ENCODE results near the gene RALGPS1. TPM values are rescaled to one million over a fixed set of nuclear protein-coding genes. Genes with fewer than 3 reads are reported as not detected.

The RALGPS1 gene
- total and polyA plus RNA-seq, 10 donors, result 2.5 to 27.3 (median 14.1) TPM

DNA sequence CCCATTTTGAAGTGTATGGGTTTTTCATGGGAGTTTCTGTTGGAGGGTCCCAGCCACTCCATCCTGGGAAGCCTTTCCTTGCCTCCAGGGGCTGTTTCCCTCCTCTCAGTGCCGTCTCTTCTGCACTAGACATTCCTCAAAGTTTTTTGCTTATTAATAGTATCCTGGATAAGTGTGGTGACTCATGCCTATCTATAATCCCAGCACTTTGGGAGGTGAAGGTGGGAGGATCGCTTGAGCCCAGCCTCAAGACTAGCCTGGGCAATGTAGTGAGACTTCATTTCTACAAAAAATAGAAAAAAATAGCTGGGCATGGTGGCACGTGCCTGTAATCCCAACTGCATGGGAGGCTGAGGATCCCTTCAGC lies 43.1 kb downstream of the RALGPS1 start:
- intact Hi-C loops (cut with DNase I; ENCODE audit: low total_unique reads), result no loop called here
- peaks cover 0 to 3% (median 0%) of the 10 kb centered on the region in 6 donors for H3K4me1 ChIP-seq
- WGBS, 5 donors, result 82 to 89% (median 87%) methylated on average over 3 of the region's 3 CpGs
- peaks cover 0 to 6% (median 2%) of the 10 kb centered on the region in 6 donors for H3K36me3 ChIP-seq
- H3K27ac ChIP-seq, result no peak overlapping the region
- TF ChIP-seq POLR2AphosphoS5 (IDR thresholded peaks at IDR 0.05) (no peak), POLR2A (IDR thresholded peaks at IDR 0.05) (no peak)
- TF ChIP-seq, protein P1, sequence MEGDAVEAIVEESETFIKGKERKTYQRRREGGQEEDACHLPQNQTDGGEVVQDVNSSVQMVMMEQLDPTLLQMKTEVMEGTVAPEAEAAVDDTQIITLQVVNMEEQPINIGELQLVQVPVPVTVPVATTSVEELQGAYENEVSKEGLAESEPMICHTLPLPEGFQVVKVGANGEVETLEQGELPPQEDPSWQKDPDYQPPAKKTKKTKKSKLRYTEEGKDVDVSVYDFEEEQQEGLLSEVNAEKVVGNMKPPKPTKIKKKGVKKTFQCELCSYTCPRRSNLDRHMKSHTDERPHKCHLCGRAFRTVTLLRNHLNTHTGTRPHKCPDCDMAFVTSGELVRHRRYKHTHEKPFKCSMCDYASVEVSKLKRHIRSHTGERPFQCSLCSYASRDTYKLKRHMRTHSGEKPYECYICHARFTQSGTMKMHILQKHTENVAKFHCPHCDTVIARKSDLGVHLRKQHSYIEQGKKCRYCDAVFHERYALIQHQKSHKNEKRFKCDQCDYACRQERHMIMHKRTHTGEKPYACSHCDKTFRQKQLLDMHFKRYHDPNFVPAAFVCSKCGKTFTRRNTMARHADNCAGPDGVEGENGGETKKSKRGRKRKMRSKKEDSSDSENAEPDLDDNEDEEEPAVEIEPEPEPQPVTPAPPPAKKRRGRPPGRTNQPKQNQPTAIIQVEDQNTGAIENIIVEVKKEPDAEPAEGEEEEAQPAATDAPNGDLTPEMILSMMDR (IDR thresholded peaks at IDR 0.05 in 8 of 11, conservative IDR thresholded peaks at IDR 0.05 in 3 of 11), result no peak
- no peaks in the 10 kb centered on the region for H3K9me3 ChIP-seq
- no peaks in the 10 kb centered on the region for H3K27me3 ChIP-seq (replicated peaks in 1 of 7)
- H3K4me3 ChIP-seq, result no peak overlapping the region
- DNase-seq, result no peak

DNA sequence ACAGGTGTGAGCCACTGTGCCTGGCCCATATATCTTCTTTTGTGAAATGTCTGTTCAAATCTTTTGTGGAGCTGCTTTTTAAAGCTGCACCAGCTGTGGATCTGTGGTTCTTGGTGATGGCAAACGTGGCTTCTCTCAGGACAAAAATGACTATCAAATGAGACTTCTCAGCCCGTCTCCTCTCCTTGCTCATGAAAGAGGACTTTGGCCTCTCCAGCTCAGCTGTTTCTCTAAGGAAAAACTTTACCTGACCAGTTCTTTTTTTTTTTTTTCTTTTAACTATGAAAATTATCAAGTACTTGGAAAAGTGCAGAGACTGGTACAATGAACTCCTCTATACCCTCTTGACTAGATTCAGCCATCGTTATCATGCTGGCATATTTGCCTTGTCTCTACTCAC lies 44.8 kb downstream of the RALGPS1 start:
- H3K4me1 ChIP-seq, result peaks cover 0 to 3% (median 0%) of the 10 kb centered on the region in 6 donors
- no peak overlapping the region for H3K27ac ChIP-seq
- no peaks in the 10 kb centered on the region for H3K27me3 ChIP-seq (replicated peaks in 1 of 7)
- WGBS, 5 donors, result 85 to 94% (median 86%) methylated on average over 3 of the region's 3 CpGs
- no peak for DNase-seq
- TF ChIP-seq POLR2AphosphoS5 (IDR thresholded peaks at IDR 0.05), result no peak
- TF ChIP-seq, protein P1 (IDR thresholded peaks at IDR 0.05 in 8 of 11, conservative IDR thresholded peaks at IDR 0.05 in 3 of 11), result no peak
- no peak for TF ChIP-seq POLR2A (IDR thresholded peaks at IDR 0.05)
- H3K4me3 ChIP-seq, result no peak overlapping the region
- intact Hi-C loops (cut with DNase I; ENCODE audit: low total_unique reads), result no loop called here
- H3K36me3 ChIP-seq, result peaks cover 0 to 21% (median 4%) of the 10 kb centered on the region in 6 donors
- H3K9me3 ChIP-seq, result no peaks in the 10 kb centered on the region

DNA sequence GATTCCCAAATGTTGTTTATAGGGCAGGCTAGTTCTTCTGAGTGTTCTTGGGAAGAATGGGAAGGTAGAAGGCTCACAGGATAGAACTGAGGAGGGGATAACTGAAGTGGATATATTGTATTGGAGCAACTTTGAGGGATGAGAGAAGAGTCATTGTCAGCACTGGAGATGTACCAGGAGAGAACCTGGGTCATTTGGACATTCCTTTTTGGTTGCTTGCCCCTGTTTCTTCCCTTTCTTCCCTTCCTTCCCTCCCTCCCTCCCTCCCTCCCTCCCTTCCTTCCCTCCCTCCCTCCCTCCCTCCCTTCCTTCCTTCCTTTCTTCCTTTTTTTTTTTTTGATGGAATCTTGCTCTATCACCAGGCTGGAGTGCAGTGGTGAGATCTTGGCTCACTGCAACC lies 45.3 kb downstream of the RALGPS1 start:
- H3K27ac ChIP-seq, result no peak overlapping the region
- TF ChIP-seq POLR2AphosphoS5 (IDR thresholded peaks at IDR 0.05) (no peak), POLR2A (IDR thresholded peaks at IDR 0.05) (no peak)
- TF ChIP-seq, protein P1 (IDR thresholded peaks at IDR 0.05 in 8 of 11, conservative IDR thresholded peaks at IDR 0.05 in 3 of 11), result no peak
- H3K36me3 ChIP-seq, result peaks cover 0 to 21% (median 4%) of the 10 kb centered on the region in 6 donors
- no peaks in the 10 kb centered on the region for H3K27me3 ChIP-seq (replicated peaks in 1 of 7)
- no peak for DNase-seq
- intact Hi-C loops (cut with DNase I; ENCODE audit: low total_unique reads), result no loop called here
- H3K4me3 ChIP-seq, result no peak overlapping the region
- H3K4me1 ChIP-seq, result peaks cover 0 to 3% (median 0%) of the 10 kb centered on the region in 6 donors
- no peaks in the 10 kb centered on the region for H3K9me3 ChIP-seq

DNA sequence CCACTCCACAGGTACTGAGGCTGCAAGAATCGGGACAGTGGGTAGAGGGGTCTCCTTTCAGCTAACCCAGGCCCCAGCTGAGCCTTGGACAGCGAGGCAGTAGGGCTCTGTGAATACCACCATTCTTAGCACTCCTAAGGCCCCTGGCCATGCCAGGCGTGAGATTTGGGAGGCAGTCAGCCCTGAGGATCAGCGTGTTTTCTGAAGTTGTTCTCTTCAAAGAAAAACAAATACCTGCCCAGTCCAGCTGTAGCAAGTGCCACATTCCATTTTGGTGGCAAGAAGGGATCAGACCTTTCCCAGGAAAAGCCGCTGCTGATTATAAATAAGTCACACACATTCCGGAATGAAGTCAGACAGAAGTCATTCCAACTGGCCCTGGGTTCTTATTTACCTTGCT lies 47.8 kb downstream of the RALGPS1 start:
- no peak for DNase-seq
- no peak for TF ChIP-seq POLR2A (IDR thresholded peaks at IDR 0.05)
- TF ChIP-seq, protein P1 (IDR thresholded peaks at IDR 0.05 in 8 of 11, conservative IDR thresholded peaks at IDR 0.05 in 3 of 11), result no peak
- TF ChIP-seq POLR2AphosphoS5 (IDR thresholded peaks at IDR 0.05), result no peak

More for the DNA sequence above, 47.8 kb downstream of the RALGPS1 start:
- H3K27me3 ChIP-seq (replicated peaks in 1 of 7), result no peaks in the 10 kb centered on the region
- no peak overlapping the region for H3K4me3 ChIP-seq
- no peaks in the 10 kb centered on the region for H3K9me3 ChIP-seq
- intact Hi-C loops (cut with DNase I; ENCODE audit: low total_unique reads), result no loop called here
- H3K27ac ChIP-seq, result no peak overlapping the region
- H3K36me3 ChIP-seq, result peaks cover 0 to 21% (median 4%) of the 10 kb centered on the region in 6 donors
- 80 to 97% (median 94%) methylated on average over 6 of the region's 6 CpGs for WGBS, 5 donors
- peaks cover 0 to 4% (median 0%) of the 10 kb centered on the region in 6 donors for H3K4me1 ChIP-seq
